Amniotic stem cell (primary cell): ENCODE data around the gene ICAM4.

ENCODE experiments used
- DNase-seq: peaks from one replicate; lab custom pipeline; 2025; lab: John Stamatoyannopoulos, UW

The ICAM4 gene

DNA sequence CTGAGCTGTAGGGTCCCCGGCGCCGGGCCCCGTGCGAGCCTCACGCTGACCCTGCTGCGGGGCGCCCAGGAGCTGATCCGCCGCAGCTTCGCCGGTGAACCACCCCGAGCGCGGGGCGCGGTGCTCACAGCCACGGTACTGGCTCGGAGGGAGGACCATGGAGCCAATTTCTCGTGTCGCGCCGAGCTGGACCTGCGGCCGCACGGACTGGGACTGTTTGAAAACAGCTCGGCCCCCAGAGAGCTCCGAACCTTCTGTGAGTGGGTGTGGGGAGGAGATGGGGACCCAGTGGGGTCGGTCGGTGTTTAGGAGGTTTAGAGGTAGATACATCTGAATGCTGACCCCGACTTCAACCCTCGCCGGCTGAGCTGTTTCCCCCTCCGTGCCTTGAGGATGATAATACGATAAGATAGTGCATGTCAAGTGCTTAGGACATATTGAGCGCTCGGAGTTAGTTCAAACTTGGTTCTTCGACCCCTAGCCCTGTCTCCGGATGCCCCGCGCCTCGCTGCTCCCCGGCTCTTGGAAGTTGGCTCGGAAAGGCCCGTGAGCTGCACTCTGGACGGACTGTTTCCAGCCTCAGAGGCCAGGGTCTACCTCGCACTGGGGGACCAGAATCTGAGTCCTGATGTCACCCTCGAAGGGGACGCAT lies 4.9 kb downstream of the ICAM4 start:
- no peak for DNase-seq

DNA sequence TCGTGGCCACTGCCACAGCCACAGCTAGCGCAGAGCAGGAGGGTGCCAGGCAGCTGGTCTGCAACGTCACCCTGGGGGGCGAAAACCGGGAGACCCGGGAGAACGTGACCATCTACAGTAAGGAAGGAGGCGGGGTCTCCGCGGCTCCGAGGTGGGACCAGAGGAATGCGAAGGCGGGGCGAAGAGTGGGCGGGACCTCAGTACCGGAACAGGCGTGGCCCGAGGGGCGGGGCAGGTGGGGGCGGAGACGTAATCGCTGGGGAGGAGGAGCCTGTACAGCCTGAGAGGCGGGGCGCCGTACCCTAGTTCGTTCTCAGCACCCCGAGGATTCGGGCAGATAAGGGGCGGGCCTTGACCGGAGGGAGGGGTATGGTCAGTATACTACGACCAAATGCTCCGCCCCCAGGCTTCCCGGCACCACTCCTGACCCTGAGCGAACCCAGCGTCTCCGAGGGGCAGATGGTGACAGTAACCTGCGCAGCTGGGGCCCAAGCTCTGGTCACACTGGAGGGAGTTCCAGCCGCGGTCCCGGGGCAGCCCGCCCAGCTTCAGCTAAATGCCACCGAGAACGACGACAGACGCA lies 5.5 kb downstream of the ICAM4 start:
- DNase-seq = peak; percentile 55

DNA sequence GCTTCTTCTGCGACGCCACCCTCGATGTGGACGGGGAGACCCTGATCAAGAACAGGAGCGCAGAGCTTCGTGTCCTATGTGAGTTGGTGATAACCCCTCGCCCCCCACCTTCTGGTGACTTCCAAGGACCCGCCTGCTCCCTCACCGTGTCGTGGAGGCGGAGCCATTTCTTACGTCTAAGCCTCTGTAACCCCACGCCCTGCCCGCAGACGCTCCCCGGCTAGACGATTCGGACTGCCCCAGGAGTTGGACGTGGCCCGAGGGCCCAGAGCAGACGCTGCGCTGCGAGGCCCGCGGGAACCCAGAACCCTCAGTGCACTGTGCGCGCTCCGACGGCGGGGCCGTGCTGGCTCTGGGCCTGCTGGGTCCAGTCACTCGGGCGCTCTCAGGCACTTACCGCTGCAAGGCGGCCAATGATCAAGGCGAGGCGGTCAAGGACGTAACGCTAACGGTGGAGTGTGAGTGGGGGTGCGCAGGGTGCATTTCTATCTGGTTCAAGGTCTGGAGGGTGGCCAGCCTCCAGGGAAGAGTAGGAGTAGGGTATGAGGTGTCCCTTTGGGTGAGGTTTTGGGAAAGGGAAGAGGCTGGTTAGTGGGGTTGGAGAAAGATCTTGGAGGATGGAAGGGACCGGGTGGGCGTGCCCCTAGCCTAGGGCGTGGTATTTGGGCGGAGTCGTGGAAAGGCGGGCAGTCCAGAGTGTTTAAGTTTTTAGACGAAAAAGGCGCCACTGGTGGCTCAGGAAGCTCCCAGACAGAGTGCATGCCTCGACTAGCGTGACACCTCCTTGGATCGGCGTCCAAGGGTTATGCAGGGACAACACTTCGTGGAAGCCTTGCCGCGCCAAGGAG lies 6.3 kb downstream of the ICAM4 start:
- no peak for DNase-seq

DNA sequence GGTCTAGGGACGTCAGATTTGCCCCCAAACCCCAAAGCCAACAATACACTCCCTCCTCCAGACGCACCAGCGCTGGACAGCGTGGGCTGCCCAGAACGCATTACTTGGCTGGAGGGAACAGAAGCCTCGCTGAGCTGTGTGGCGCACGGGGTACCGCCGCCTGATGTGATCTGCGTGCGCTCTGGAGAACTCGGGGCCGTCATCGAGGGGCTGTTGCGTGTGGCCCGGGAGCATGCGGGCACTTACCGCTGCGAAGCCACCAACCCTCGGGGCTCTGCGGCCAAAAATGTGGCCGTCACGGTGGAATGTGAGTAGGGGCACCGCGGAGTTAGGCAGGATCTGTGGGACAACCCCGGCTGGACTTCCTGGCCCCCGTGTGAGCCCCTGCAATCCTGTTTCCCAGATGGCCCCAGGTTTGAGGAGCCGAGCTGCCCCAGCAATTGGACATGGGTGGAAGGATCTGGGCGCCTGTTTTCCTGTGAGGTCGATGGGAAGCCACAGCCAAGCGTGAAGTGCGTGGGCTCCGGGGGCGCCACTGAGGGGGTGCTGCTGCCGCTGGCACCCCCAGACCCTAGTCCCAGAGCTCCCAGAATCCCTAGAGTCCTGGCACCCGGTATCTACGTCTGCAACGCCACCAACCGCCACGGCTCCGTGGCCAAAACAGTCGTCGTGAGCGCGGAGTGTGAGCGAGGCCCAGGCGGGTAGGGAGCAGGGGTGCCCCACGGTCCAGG lies 7.0 kb downstream of the ICAM4 start:
- DNase-seq = no peak

DNA sequence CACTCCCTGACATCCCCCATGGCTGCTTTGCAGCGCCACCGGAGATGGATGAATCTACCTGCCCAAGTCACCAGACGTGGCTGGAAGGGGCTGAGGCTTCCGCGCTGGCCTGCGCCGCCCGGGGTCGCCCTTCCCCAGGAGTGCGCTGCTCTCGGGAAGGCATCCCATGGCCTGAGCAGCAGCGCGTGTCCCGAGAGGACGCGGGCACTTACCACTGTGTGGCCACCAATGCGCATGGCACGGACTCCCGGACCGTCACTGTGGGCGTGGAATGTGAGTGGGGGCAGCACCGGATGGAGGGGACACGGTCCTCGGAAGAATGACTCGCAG lies 7.6 kb downstream of the ICAM4 start:
- DNase-seq = no peak

DNA sequence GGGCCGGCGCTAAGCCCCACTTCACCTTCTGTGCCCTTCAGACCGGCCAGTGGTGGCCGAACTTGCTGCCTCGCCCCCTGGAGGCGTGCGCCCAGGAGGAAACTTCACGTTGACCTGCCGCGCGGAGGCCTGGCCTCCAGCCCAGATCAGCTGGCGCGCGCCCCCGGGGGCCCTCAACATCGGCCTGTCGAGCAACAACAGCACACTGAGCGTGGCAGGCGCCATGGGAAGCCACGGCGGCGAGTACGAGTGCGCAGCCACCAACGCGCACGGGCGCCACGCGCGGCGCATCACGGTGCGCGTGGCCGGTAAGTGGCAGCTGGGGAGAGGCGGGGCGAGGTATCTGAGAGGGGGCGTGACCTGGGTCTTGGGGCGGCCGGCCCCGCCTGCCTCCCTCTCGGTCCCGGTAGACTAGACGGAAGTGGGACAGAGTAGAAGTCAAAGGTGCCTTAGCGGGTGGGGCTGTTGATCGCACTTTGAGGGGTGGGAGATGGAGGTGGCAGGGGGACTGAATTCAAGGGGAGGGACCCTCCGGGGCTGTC lies 8.6 kb downstream of the ICAM4 start:
- DNase-seq = no peak

DNA sequence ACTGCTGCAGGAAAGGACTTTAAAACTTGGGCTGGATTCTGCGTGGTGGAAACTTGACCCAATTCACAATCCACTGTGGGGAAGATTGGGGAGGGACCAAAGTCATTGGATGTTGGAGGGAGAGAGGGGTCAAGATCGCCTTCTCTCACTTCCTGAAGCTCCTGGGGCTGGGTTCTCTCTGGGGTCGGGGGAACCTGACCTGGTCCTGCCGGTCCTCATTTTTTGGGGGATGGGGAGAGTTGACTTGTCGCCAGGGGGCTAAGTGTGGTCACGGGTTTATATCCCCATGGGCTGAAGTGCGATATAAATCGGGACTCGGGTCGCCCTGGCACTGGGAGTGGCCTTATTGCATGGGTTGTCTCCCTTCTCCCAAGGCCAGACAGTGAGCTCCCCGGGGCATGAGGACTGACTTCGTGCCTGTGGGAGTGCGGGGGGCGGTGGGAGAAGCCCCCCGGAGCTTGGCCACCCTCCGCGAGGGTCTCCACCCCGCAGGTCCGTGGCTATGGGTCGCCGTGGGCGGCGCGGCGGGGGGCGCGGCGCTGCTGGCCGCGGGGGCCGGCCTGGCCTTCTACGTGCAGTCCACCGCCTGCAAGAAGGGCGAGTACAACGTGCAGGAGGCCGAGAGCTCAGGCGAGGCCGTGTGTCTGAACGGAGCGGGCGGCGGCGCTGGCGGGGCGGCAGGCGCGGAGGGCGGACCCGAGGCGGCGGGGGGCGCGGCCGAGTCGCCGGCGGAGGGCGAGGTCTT lies 9.3 kb downstream of the ICAM4 start:
- no peak for DNase-seq

DNA sequence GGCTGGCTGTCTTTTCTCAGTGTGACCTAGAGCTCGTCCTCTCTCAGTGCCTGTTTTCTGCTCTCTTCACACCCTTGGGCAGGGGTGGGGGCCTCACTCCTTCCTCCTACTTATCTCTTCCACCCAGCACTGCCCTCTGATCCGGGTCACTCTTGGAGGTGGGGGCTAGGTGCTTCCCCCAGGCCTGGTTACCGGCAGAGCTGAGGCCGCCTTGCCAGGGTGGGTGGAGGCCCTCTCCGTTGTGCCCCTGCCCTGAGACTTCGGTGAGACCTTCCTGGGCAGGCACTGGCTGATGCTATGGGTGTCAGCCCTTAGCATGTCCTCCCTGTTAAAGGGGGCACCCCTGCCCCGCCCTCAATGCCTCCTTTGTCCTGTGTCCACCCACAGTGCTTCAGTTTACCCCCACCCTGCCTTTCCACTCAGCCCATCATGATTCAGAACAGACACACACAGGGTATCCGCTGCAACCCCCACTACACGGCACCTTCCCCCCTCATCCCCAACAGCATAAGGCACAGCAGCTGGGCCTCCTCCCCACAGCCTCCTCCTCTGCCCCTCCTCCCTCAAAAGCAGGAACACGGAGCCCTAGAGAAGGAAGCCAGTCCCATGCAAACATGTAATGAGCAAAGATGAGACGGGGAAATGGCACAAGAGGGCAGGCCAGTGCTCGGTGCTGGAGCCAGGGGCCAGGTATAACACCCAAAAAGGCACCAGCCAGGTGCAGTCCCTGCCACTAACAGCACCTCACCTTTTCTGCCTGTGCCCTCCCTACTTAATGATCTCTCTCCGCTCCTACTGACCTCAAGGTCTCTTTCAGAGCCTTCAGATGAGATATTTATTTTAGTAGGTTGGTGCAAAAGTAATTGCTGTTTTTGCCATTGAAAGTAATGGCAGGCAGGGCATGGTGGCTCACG lies 13.0 kb downstream of the ICAM4 start:
- DNase-seq = no peak

DNA sequence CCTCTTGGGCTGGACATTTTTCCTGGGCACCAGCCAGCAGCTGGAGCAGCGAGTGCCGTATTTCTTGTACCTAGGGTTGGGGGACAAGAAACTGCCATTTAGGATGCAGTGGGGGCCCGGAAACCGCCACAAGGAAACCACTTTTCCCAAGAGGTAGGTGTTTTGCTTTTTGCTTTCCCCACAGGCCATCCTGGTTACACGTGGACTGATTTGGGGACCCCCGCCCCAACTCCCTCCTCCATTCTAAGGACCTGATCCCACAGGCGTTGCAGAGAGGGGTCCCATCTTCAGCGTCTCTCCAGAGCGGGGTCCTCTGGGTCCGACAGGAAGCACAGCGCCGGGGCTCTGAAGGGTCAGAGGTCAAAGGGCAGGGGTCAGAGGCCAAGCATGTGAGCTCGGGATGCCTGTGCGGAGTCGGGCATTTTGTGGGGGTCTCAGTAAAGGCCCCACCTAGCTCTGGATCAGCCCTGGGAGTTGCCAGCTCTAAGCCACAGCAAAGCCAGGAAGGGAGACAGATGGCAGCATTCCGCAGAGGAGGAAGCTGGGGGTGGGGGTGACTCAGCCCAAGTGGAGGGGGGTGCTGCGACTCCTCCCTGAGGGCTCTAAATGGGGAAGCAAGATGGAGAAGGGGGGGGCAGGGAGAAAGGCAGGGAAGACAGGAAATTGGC lies 18.5 kb downstream of the ICAM4 start:
- DNase-seq = no peak

DNA sequence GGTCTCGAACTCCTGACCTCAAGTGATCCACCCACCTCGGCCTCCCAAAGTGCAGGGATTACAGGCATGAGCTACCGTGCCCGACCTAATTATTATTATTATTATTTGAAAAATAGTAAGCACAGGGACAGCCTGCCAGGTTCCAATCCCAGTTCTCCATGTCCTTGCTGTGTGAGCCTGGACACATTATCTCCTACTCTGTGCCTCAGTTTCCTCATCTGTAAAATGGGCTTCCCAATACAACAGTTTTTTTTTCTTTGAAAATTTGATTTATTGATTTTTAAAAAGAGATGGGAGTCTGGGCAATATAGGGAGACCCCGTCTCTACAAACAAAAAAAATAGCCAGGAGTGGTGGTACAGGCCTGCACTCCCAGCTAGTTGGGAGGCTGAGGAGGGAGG lies 19.6 kb downstream of the ICAM4 start:
- no peak for DNase-seq

DNA sequence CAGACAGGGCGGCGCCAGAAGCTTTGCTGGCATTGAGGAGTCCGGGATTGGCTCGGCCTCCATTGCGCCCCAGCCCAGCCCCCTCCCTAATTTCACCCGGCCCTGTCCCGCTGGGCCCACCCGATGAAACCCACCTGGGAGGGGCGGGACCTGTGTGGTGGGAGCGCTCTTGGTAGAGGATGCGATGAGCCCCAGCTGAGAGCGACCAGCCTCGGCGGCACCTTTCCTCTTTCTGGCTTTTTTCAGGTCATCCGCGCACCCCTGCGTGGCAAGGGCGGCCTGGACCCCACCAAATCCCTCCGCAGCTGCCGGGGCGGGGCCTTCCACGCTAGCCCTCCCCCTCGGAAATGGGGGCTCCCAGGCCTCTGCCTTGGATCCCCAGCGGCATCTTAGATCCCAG lies 22.7 kb downstream of the ICAM4 start, which contains the start of gene ZGLP1:
ZGLP1 (minus strand) TSS at position 393 of the 400 bp plus-strand sequence.
- DNase-seq = no peak

DNA sequence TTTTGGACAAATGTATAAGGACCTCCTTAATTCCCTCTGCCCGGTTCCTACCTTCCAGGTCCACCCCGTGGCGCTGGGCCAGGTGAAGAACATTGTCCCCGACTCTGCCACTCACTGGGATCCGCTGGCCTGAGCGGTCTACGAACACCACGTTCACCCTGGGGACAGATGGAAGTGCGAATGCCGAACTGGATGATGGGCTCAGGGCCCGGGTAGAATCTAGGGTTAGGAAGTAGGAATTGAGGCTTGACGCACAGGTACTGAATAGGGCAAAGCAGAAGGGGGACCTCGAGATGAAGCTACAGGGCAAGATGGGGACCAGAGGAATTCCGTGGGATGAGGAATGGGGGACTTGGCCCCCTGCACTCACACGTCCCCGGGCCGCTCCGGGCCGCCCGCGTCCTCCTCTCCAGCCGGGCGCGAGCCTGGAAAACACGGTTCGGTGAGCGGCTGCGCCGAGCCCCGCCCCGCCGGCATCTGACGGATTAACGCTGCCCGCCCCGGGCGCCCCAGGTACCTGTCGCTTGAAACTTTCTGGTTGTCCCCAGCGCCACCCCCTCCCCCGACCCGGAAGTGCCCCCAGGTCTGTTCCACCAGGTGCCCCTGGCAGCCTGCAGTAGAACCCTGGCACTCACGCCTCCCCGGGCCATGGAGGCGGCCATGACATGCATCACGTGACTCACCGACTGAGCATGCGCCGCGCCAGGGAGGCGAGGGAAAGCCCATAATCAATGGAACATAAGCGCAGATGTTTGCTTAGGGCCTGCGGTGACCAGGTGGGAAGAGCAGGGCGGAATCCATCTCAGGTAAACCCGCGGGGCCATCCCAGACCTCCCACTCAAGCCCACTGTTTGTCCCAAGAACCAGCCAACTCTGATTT lies 28.8 kb downstream of the ICAM4 start, which contains the start of gene FDX2:
FDX2 (minus strand) TSS at position 681 of the 880 bp plus-strand sequence; CDS start at position 662, 19 bp downstream.
- DNase-seq = no peak

DNA sequence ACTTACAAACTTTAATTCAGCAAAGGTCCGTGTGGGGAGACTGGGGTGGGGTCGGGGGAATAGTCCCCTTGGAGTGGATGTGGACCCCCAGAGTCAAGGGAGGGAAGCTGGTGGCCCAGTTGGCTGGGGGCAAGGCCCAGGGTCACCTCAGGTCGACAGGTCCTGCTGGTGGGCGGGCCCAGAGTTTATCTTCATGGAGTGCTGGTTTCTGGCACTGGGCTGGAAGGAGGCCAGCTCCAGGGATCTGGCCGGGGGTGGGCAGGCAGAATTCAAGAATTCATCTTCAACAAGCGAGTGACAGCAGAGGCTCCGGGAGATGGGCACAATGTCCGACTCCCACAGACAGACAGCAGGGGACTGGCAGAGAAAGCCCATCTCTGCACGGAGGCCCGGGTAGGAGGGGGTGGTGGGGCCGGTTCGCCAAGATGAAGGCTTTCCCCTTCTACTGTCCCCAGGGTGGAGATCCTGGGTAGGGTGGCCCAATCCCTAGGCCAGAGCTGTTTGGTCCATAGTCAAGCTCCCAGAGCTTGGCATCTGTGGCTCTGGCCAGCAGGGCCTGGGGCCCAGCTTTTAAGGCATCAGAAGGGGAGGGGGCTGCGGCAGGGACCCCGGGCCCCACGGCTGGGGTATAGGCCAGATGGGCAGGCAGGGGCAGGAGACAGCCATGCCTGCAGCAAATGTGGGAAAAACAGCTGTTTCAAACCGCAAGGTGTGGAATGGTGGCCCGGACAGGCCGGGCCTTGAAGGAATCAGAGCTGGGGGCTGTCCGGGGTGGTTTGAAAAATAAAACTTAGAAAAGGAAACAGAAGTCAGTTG lies 29.7 kb downstream of the ICAM4 start:
- DNase-seq = no peak

DNA sequence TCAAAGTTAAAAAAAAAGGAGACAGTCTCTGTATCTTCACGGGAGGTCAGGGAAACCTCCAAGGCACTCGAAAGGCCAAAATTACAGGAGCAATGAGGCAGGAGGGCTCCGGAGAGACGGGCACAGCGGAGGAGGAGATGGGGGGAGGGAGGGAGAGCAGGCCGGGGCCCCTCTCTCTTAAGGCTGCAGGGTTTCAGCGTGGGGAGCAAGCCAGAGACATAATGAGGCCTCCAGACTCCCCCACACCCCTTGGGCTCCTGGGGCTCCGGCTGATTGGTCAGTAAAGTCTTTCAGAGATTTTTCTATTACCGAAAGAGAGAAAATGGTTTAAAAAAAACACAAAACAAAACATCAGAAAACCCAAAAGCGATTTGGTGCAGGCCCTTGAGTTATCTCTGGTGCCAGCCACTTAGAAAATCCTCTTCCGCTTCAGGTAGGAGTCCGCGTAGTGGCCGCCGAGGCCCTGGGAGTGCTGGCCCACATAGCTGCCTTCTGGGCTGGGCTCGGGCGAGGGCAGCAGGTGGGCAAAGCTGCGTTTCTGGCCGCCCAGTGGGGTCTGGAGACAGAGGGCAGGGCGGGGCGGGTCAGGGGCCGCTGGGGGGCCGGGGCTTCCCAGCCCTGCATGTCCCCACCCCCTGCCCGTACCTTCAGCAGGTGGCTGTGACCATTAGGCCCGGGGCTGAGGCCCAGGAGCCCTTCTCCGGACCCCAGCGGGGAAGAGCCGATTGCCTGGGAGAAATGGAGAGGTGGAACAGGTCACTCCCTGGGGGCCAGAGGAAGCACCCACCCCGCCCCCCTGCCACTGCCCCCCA lies 30.5 kb downstream of the ICAM4 start:
- no peak for DNase-seq

DNA sequence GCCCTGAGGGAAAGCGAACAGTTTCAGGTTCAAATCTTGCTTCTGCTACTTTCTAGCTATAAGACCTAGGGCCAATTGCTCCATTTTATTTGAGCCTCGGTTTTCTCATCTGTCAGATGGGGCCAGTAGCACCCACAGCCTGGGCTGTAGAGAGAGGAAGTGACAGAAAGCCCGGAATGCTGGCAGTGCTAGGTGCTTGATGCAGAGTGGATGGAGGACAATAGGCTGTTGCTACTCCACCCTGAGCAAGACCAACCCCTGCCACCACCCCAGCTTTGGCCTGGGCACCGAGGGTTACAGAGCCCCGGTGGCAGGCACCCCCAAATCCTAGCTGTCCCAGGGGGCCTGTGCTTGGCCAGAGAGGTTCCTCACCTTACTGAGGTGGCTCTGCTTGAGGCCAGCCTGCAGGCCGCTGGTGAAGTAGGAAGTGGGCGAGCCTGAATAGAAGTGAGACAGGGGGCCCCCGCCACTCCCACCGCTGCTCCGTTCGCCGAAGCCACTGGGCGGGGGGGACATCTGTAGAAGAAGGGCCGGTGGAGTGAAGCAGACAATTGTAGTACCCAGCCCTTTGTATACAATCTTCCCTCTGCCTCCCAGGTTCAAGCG lies 31.2 kb downstream of the ICAM4 start:
- no peak for DNase-seq

DNA sequence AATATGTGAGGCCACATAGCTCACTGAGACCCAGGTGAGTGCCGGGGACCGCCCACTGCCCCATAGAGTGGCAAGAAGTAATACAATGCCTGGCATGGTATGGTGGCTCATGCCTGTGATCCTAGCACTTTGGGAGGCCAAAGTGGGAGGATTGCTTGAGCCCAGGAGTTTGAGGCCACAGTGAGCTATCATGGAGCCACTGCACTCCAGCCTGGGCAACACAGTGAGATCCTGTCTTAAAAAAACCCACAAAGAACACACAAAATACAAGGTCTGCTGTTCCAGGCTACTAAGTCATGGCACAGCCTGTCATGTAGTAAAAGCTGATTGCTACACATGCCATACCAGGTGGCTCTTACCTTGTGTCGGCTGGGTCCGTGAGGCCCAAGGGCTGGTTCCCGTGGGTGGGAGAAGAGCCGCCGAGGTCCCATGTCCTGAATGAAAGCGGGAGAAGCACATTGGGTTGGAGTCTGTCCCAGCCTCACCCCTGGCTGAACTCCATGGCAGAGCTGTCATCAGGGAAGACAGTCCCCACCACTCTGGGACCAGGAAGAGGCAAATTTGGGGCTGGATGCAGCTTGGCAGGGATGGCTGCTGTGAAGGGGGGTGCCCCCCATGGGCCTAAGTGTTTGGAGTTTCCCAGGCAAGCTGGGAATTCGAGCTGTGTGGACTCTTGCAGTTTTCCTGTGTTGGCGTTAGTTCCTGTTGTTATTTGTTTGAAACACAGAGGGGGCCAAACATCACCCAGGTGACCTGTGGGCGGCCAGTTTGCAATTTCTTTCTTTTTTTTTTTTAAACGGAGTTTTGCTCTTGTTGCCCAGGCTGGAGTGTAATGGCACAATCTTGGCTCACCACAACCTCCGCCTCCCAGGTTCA lies 32.3 kb downstream of the ICAM4 start:
- DNase-seq = no peak
